PC-3 (cell line): ENCODE data around the gene PTGES3L.

ENCODE experiments used
- EZH2 ChIP-seq: fragments of 300-600 bp; sonication (generic); IDR thresholded peaks from one replicate; pipeline ENCODE4 v1.6.1; 2017; ENCODE audit warnings: antibody characterized with exemption, mild to moderate bottlenecking, low read length; ENCODE audit not compliant: unreplicated experiment
- EZH2phosphoT487 ChIP-seq: fragments of 300-600 bp; sonication (generic); IDR thresholded peaks from 2 replicates; pipeline ENCODE4 v1.6.1; 2018; ENCODE audit warnings: mild to moderate bottlenecking, antibody characterized with exemption, low read length, borderline replicate concordance
- TF ChIP-seq, protein P1 (sequence below): fragments of 300-600 bp; sonication (generic); conservative IDR thresholded peaks from 2 replicates; pipeline ENCODE4 v1.5.1; 2017; ENCODE audit warnings: antibody characterized with exemption, low read depth, mild to moderate bottlenecking, low read length

DNA sequence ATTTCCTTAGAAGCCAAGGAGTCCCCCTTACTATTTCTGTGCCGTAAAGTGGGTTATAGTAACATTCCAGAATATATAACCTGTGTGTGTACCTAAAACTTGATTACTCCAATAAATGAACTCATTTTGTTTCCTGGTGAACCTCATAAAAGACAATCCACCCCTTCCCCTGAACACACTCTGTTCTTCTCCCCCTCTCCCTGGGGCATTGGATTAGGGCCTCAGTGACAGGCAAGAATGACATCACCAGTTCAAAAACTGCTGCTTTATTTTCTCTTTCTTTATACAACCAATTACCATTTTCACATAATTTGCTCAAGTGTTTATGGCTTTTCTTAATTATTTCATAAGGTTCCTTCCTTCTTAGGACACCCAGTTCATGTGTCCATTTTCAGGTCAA lies 33.1 kb downstream of the PTGES3L start:
- TF ChIP-seq, protein P1, sequence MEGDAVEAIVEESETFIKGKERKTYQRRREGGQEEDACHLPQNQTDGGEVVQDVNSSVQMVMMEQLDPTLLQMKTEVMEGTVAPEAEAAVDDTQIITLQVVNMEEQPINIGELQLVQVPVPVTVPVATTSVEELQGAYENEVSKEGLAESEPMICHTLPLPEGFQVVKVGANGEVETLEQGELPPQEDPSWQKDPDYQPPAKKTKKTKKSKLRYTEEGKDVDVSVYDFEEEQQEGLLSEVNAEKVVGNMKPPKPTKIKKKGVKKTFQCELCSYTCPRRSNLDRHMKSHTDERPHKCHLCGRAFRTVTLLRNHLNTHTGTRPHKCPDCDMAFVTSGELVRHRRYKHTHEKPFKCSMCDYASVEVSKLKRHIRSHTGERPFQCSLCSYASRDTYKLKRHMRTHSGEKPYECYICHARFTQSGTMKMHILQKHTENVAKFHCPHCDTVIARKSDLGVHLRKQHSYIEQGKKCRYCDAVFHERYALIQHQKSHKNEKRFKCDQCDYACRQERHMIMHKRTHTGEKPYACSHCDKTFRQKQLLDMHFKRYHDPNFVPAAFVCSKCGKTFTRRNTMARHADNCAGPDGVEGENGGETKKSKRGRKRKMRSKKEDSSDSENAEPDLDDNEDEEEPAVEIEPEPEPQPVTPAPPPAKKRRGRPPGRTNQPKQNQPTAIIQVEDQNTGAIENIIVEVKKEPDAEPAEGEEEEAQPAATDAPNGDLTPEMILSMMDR: no peak
- TF ChIP-seq EZH2: no peak
- no peak for TF ChIP-seq EZH2phosphoT487
